ENCODE data around the gene PRSS57.

DNA sequence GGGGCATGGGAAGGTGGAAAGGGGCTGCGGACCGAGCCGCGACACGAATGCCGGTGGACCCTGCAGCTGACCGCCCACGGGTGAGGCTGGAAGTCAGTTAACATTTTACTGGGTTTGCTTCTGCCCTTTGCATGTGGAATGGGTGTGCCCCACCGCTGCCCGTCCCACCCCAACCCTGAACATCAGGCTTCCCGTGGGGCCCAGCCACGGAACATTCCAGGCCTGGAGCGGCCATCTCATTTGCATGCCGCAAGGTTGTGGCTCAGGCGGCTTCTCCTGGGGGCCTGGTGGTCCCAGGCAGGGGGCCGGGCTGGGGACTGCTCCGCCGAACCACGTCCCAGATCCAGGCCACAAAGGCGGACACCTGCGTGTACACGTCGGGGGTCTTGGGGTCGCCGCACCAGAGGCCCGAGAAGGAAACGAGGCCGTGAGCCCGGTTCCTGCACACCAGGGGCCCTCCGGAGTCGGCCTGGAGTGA, 9.8 kb downstream of the PRSS57 start:
- TF ChIP-seq, protein P1, sequence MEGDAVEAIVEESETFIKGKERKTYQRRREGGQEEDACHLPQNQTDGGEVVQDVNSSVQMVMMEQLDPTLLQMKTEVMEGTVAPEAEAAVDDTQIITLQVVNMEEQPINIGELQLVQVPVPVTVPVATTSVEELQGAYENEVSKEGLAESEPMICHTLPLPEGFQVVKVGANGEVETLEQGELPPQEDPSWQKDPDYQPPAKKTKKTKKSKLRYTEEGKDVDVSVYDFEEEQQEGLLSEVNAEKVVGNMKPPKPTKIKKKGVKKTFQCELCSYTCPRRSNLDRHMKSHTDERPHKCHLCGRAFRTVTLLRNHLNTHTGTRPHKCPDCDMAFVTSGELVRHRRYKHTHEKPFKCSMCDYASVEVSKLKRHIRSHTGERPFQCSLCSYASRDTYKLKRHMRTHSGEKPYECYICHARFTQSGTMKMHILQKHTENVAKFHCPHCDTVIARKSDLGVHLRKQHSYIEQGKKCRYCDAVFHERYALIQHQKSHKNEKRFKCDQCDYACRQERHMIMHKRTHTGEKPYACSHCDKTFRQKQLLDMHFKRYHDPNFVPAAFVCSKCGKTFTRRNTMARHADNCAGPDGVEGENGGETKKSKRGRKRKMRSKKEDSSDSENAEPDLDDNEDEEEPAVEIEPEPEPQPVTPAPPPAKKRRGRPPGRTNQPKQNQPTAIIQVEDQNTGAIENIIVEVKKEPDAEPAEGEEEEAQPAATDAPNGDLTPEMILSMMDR (IDR thresholded peaks at IDR 0.05; ENCODE audit: low read length): no peak
- no peak for TF ChIP-seq EZH2 (optimal IDR thresholded peaks at IDR 0.05; ENCODE audit: low read depth, low read length)
- no peak for TF ChIP-seq EZH2phosphoT487 (IDR thresholded peaks at IDR 0.05; ENCODE audit: low read length)
